HG02678 (cell line): ENCODE results near the gene DCBLD1.
A peak's percentile ranks its signal among the peaks of the same experiment; 100 is the strongest.
"Not testable (repeated sequence)": the region's sequence is repeated elsewhere in the genome, so short reads cannot be mapped to it uniquely, and the experiment has no call there.

Source experiments
- ATAC-seq: cut with Tn5 transposase; IDR thresholded peaks from one replicate; pipeline ENCODE4 v1.9.1; 2021; ENCODE audit warnings: mild to moderate bottlenecking, moderate library complexity; ENCODE audit not compliant: unreplicated experiment

The DCBLD1 gene

DNA sequence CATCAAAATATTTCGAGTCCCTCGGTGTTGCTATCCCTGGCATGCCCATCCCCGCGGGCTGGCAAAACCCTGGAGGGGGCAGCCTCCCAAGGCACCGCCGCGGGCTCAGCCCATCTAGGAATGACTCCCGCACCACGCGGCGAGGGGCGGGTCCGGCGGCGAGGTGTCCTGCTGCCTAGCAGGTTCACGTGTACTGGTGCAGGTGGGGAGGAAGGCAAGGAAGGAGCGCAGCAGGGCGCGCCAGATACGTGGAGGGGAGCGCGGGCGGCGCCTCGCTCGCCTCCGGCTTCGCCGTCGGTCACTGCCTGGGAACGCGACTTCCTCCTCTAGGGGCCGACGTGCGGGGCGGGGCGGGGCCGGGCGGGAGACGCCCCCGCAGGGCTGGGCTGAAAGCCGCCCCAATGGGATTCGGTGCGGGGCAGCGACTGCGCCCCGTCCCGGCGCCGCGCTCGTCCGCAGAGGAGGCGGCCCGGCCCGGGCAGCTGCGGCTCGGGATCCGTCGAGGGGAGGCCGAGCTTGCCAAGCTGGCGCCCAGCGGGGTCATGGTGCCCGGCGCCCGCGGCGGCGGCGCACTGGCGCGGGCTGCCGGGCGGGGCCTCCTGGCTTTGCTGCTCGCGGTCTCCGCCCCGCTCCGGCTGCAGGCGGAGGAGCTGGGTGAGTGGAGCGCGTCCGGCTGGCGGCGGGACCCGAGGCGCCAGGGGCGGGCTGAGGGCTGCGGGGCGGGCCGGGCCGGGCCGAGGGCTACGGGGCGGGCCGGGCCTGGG lies at the start of gene DCBLD1:
DCBLD1 (plus strand) TSS at position 435 of the 764 bp plus-strand sequence; CDS start at position 543, 108 bp downstream.
- ATAC-seq: peak; percentile 79

DNA sequence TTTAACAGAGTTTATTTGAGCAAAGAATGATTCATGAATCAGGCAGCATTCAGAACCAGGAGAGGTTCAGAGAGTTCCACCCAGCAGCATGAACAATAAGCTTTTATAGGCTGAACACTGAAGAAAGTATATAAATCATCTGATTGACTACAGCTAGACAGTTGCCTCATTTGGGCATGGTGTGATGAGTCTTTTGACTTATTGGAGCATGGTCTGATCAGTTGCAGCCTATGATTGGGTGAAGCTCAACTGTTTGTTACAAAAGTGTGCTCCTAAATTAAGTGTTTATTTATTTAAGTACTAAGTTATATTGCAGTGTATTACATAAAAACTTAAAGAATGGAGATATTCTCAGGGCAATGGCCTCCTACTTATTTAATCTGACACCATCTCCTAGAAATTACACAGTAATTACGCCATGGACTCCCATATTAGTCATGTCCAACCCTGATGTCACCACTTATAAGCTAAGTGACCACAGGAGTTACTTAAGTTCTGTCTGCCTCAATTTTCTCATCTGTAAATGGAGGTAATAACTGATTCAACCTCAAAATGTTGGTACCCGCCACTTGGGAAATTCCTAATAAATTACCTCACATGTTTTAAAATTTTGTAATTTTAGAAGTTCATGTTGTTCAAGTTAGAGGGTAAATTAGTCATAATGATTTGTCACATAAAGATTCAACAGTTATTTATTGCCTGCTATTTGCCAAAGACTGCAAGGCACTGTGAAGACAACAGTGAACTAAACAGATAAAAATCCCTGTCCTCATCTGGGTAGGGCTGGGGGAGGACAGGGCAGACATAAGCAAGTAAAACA lies 41.6 kb upstream of the DCBLD1 start:
- ATAC-seq: no peak

DNA sequence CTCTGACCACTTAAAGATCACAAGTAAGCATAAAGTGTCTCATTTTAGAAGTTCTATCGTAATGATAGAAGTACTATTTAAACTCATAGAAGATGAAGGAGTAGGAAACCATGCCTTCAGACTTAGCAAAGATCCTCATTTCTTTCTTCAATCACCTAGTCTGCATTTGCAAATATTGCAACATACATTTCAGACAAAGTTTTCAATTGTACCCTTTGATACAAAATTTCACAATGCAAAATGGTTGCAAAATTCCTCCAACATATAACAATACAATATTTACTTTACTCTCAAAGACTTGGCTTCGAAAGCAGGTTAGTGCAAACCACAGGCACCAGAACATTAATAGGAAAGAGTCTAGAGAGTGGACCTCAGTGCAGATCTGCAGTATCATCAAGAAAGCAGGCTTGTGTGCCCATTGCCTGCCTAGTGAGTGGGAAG lies 40.6 kb upstream of the DCBLD1 start:
- ATAC-seq: no peak

DNA sequence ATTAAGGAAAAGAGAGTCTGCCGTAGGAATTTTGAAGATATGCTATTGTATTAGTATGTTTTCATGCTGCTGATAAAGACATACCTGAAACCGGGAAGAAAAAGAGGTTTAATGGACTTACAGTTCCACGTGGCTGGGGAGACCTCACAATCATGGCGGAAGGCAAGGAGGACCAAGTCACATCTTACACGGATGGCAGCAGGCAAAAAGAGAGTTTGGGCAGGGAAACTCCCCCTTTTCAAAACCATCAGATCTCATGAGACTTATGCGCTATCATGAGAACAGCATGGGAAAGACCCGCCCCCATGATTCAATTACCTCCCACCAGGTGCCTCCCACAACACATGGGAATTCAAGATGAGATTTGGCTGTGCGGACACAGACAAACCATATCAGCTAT lies 40.2 kb upstream of the DCBLD1 start:
- ATAC-seq: not testable (repeated sequence)

DNA sequence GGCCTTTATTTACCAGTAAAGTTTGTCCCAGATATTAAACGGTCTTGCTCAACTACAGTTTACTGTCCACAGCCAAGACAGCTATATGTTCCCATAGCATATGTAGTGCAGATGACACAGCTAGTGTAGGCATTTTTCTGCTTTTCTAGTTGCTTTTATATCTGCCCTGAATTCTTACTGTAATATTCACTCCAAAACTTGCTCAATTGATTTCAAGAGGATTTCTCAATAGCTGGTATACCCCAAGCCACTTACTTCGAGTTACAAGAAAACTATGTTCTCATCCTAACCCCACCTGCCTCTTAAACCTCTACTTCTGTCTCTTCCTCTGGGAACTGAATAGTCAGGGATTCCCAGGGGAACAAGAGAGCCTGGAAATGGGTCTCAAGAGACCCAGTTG lies 37.9 kb upstream of the DCBLD1 start:
- no peak for ATAC-seq

DNA sequence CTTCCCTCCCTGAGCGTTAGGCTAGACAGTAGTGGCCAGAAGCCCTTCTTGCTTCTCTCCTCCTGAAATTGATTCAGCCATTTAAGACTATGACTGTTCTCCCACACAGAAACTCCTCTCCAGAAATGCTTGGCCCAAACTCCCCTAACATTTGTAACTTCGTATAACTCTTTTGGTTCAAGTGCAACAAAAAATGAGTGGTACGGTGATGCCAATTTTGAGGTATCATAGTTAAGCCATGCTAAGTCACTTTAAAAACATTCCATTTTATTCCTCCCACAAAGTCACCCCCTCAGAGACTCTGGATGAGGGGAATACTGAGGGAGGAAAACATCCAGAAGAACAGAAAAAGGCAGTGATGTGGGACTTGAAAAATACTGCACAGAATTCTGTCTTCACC lies 35.6 kb upstream of the DCBLD1 start:
- no peak for ATAC-seq

DNA sequence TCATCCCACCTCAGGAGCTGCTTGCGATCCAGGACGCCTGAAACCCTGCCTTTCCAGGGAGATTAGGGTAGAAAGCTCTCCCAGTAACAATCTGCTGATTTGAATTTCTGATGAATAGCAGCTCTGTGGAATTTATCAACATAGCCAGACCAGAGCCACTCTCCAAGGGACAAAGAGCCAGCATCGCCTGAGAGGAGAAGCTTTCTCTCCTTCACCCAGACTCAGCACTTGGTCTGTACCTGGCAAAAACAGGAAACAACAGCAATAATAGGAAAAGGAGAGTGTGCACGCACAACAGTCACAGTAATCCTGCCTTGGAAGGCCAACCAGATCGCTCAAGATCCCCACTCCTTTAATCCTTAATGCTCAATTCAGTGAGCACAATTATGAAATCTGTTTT lies 34.5 kb upstream of the DCBLD1 start:
- ATAC-seq: no peak

DNA sequence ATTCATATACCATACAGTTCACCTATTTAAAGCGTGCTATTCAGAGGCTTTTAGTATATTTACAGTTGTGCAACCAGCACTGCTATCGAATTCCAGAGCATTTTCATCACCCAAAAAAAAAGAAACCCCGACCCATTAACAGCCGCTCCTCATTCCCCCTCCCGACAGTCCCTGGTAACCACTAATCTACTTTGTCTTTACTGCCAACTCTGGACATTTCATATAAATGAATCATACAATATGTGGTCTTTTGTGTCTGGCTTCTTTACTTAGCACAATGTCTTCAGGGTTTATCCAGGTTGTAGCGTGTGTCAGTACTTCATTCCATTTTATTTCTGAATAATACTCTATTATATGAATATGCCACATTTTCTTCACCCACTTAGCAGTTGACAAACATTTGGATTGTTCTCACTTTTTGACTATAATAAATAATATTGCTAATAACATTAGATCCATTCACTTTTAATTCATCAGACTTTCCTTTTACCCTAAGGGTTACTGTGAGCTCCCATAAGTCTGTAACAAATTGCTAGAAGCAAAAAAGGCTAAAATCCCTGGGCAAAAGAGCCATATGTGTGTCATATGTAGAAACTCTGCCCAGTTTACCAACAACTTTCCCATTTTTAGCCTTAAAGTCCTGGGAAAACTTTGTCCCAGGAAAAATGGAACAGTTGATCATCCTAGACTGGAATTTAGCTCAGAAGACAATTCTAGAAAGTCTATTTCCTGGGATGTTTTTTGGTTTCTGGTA lies 33.6 kb upstream of the DCBLD1 start:
- no peak for ATAC-seq

DNA sequence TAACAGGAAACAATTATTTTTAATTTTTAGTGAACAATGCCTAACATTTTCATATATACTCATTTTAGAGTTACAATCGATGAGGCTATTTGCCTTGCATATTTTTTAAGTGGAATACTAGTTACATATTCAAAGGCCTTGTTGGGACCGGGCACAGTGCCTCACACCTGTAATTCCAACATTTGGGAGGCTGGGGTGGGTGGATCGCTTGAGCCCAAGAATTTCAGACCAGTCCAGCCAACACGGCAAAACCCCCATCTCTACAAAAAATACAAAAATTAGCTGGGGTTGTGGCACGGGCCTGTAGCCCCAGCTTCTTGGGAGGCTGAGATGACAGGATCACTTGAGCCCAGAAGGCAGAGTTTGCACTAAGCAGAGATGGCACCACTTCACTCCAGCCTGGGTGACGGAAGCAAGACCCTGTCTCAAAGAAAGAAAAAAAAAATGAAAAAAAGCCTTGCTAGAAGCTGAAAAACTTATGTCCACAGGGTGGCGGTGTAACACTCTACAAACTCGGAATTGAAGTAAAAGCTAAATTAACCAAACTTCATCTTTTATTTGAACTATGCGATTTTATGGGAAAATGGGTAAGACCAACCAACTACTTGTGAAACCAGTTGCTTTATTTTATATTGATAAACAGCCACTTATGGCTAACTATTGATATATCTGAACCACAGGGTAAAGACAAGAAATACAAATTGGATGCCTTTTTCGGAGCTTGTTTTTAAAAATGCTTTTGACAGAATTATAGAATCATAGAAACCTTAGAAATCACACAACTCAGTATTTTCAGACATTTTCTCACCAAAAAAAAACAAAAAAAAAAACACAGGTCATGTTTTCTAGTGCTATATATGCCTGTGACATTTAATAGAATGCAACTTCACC lies 32.7 kb upstream of the DCBLD1 start:
- ATAC-seq: no peak

DNA sequence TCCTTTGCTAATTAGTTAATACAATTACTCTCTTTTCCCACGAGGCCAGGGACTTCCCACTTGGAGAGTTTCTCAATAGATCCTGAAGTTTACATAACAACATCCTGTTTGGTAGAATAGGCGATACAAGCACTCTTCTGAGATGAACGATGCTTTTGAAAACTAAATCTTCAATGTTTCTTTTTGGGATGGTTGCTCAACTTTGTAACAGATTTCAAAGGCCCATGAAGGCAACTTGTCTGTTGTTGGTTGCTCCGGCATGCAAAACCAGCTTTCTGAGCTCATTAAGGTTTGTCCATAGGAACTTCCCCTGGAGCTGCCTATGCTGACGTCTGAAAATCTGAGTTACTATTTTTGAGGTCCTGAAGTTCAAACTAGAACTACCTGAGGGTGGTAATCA lies 30.8 kb upstream of the DCBLD1 start:
- no peak for ATAC-seq

DNA sequence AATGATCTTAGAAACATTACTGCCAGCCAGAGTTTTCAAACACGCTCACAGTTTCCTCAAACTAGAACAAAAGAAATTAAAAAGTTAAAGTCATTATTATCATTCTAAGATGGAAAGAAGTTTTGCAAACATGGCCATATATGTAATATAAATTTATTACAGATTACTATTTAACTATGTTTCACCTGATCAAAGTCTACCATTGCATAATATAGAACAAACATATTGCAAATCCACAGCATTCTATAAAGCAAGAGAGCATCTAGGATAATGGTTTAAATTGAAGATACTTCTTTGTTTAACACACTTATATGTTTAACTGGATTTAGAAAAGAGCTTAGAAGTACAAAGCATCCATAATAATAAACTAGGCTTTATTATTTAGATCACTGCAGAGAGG lies 26.2 kb upstream of the DCBLD1 start:
- no peak for ATAC-seq

DNA sequence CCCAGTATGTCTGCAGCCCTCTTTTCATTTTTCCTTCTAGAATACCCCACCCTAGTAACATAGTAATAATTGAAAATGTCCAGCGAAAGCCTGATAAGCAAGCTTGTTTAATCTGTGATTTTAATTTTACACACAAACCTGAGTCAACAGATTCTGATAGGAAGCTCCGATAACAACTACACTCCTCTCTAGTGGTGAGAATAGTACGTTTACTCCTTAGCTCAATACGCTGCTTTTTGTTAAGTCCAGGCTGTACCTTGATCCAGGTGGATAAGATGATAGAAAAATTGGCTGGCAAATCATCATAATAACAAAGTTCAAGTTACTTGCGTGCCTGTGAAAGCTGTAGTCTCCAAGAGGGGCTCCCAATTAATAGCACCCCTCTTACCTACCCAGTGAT lies 25.5 kb upstream of the DCBLD1 start:
- no peak for ATAC-seq

DNA sequence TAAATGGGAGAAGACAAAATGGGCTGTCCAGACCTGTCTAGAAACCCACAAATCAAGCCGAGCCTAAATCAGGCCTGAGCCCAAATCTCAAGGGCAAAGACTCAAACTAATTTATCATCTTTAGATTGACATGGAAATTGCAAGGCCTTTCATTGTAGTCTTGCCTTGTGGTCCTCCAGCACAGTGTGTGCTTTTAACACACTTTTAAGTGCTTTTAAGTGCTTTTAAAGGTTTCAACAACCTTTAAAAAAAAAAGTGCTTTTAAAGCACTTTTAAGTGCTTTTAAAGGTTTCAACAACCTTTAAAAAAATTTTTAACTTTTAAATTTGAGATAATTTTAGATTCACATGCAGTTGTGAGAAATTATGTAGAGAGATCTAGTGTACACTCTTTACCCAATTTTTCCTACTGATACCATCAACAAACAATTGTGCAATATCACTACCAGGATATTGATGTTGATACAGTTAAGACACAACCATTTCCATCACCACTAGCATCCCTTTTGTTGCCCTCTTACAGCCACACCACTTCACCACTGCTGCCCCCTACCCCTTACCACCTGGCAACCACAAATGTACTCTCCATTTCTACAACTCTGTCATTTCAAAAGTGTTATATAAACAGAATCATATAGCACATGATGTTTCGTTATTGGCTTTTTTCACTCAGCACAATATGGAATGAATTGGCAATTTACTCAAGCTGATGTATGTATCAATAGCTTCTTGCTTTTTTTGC lies 23.1 kb upstream of the DCBLD1 start:
- ATAC-seq: no peak

DNA sequence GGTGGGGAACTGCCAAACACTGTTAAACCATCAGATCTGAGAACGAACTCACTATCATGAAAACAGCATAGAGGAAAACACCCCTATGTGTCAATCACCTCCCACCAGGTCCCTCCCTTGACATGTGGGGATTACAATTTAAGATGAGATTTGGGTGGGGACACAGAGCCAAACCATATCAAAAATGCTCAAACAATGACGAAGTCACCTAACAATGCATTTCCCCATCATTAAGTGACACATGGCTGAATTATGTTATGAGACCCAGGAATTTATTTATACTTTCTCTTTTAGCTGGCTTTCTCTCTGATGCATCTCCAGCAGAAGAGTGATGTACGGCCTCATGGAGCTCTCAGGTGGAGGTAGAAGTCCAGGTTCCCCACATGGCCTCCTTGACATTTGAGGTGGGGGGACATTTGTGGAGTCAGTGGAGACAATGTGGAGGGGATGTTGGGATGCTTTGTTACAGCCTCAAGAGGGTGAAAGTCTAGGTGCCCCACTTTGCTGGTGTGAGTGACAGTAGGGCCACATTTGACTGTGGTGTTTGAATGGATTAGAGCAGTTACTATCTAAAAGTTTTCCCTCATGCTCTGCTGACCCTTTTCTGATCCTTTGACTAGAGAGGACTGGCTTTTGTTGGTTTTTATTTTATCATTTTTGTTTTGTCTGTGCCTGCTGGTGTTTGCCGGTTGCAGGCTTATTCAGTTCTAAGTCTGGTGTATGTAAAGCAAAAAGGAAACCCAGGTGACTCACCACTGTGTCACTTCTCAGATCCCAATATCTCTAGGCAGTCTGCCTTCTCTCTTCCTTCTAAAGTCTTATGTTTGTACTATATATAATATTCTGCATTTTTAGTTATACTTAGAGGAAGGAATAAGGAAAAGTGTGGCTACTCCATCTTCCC lies 18.5 kb upstream of the DCBLD1 start:
- no peak for ATAC-seq

DNA sequence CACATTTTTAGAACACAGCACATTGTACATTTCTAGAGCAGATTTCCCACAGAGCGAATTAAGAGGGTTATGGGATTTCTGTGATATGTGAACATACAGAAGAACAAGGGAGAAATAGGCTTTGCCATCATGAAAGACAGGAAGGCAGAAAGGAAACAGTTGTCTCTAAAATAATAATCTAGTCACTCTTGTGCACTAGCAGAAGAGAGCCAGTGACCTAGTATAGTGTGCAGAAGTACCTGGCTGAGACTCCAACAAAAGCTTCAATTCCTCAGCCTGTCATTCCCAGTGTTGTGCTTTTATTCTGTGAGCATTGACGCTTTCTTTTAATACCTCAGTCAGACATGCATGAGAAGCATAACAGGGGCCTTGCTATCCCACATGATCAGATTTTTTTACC lies 17.8 kb upstream of the DCBLD1 start:
- ATAC-seq: no peak

DNA sequence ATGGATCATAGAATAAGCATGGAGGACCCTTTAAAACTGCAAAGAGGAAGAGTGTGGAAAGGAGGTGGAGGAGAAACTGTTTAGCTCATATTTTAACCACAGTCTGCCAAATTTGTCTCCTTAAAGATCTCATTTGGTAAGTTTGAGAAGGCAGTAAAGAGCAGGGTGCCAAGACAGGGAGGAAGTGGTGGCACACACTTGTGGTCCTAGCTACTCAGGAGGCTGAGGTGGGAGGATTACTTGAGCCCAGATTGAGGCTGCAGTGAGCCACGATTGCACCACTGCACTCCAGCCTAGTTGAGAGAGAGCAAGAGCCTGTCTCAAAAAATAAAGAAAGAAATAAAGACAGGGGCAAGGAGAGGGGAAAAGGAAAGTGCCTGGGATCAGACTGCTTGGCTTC lies 16.8 kb upstream of the DCBLD1 start:
- ATAC-seq: no peak

DNA sequence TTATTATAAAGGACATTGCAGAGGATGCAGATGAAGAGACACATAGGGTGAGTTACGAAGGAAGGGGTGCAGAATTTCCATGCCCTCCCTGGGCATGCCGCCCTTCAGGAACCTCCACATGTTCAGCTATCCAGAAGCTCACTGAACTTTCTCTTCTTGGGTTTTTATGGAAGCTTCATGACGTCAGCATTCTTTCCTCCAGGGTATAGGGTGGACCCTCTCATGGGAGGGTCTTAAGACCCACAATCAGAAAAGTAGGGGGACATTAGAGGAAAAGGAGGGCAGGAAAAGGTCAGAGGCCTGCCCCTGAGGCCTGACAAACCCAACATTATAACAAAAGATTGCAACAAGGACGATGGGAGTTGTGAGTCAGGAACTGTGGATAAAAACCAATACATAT lies 14.6 kb upstream of the DCBLD1 start:
- ATAC-seq: no peak

DNA sequence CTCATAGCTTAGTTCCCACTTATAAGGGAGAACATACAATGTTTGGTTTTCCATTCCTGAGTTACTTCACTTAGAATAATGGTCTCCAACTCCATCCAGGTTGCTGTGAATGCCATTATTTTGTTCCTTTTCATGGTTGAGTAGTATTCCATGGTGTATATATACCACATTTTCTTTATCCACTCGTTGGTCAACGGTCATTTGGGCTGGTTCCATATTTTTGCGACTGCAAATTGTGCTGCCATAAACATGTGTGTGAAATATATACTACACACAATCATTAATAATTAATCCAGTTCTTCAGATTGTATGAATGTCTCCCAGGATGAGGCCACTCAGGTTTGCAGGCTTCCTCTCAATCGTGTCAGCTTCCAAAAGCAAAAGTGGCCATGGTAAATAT lies 13.9 kb upstream of the DCBLD1 start:
- ATAC-seq: not testable (repeated sequence)

DNA sequence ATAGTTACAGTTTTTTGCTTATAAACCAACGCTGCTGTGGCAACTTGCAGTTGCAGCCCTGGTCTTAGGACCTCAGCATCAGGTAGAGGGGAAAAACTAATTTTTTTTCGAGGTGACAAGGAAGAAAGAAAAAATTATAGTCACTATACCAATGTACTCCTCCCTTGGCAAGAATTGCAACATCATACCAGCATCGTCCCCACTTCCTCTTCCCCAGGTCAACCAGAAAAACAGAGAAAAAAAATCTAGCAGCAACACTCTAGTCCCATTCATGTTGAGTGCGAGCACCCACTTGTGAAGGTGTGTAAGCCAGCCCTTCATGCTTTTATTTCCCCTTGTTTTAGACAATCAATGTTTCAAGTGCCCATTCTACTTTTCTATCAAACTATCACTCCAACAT lies 13.1 kb upstream of the DCBLD1 start:
- no peak for ATAC-seq
